Transverse colon (tissue), 4 donors: ENCODE results near the gene GFOD1. TPM values are rescaled to one million over a fixed set of nuclear protein-coding genes. Genes with fewer than 3 reads are reported as not detected.

Experiments used
- DNase-seq: peaks from one replicate; pipeline ENCODE4 v3.0.0-alpha.2; 2019
- H3K27ac ChIP-seq, 4 donors: fragments of 200-600 bp; sonication (generic); 2 replicates each; pipeline ENCODE4 v1.5.1; 2016 to 2018; ENCODE audit warnings: inconsistent platforms in 4 of 4
- H3K27me3 ChIP-seq: fragments of 200-600 bp; sonication (generic); 2 replicates; pipeline ENCODE4 v1.5.1; 2017; ENCODE audit warnings: inconsistent platforms
- H3K36me3 ChIP-seq, 4 donors: fragments of 200-600 bp; sonication (generic); 2 replicates each; pipeline ENCODE4 v1.5.1; 2017 to 2019; ENCODE audit warnings: inconsistent platforms in 4 of 4
- H3K4me1 ChIP-seq, 4 donors: fragments of 200-600 bp; sonication (generic); 2 replicates each; pipeline ENCODE4 v1.5.1; 2017 to 2020; ENCODE audit warnings: inconsistent platforms in 4 of 4
- H3K4me3 ChIP-seq, 4 donors: fragments of 200-600 bp; sonication (generic); 1 replicate in 1 of 4; 2 replicates in 3 of 4; pipeline versions ENCODE4 v1.5.1 to v1.6.1; 2017 to 2019; ENCODE audit warnings: inconsistent platforms in 4 of 4
- H3K9me3 ChIP-seq, 2 donors: fragments of 200-600 bp; sonication (generic); 2 replicates each; pipeline ENCODE4 v1.5.1; 2017 to 2019; ENCODE audit warnings: inconsistent platforms in 2 of 2
- CTCF ChIP-seq, 5 experiments: fragments of 200-600 bp in 3 of 5; fragments of 450-650 bp in 2 of 5; sonication (generic) in 3 of 5; IDR thresholded peaks; 1 replicate in 2 of 5; 2 replicates in 3 of 5; pipeline ENCODE4 v1.5.1; 2016 to 2017; ENCODE audit warnings: antibody characterized with exemption in 5 of 5, inconsistent platforms in 3 of 5, mild to moderate bottlenecking in 2 of 5, moderate library complexity in 1 of 5
- EP300 ChIP-seq: sonication (generic); formaldehyde crosslinking; IDR thresholded peaks from one replicate; pipeline ENCODE4 v1.6.1; 2017; ENCODE audit warnings: antibody characterized with exemption, low read depth
- POLR2A ChIP-seq: fragments of 450-650 bp; IDR thresholded peaks from one replicate; pipeline ENCODE4 v1.6.1; 2016; ENCODE audit warnings: antibody characterized with exemption, mild to moderate bottlenecking, moderate library complexity
- POLR2AphosphoS5 ChIP-seq, 3 donors: sonication (generic); formaldehyde crosslinking; IDR thresholded peaks; one replicate each; pipeline ENCODE4 v1.6.1; 2016; ENCODE audit warnings: antibody characterized with exemption in 3 of 3
- WGBS, 2 donors: methylation state at CpG; one replicate each; pipeline ENCODE4 v1.1.5; 2018; ENCODE audit warnings: low coverage in 1 of 2; 5-methylcytosine and 5-hydroxymethylcytosine counted together
- in situ Hi-C, 4 donors: fragments of 200-750 bp; cut with MboI; loops; one replicate each; pipeline versions ENCODE4 v1.15.0 to v1.15.1; 2017; ENCODE audit warnings: low sequenced_read_pairs in 3 of 4, low pct_ligation_motif_present in 1 of 4, low pct_unique_long_range_greater_than_20kb in 1 of 4
- intact Hi-C: fragments of 100-400 bp; cut with DNase I; formaldehyde crosslinking; loops from one replicate; pipeline ENCODE4 v1.15.1; 2023; ENCODE audit warnings: low total_unique reads
- total RNA-seq, 4 donors: library from RNA; depleted of rRNA; stranded (reverse); fragments of >200 nt; gene quantifications; one replicate each; pipeline ENCODE4 v1.1.0, GENCODE V29; 2016

The GFOD1 gene
- total RNA-seq, 4 donors from 2014 or later: 8.4 to 36.7 (median 19.9) TPM

GRCh38 chr6:13488896-13489237 is 1.5 kb upstream of the GFOD1 start:
- peak overlapping the region in 1 of 4 donors; percentile 97 for H3K27ac ChIP-seq
- DNase-seq: no peak

GRCh38 chr6:13488015-13488895 is 855 bp upstream of the GFOD1 start:
- peaks cover 3 to 33% (median 29%) of the 10 kb centered on the region in 4 donors for H3K4me1 ChIP-seq
- DNase-seq: peak; percentile 59
- H3K36me3 ChIP-seq: no peaks in the 10 kb centered on the region
- H3K27ac ChIP-seq: peak overlapping the region; percentile 87 to 97 (median 96)
- WGBS, 2 donors: 15 to 85% methylated on average over 4 to 57 of the region's 57 CpGs
- peak overlapping the region; percentile 42 to 95 (median 67) for H3K4me3 ChIP-seq
- H3K9me3 ChIP-seq: no peaks in the 10 kb centered on the region
- no peaks in the 10 kb centered on the region for H3K27me3 ChIP-seq
- intact Hi-C loops: loop anchor here (5.0 to 10.0 kb wide), 2 partner anchors 77 to 106 kb away; no protein-coding TSS in a partner anchor
- in situ Hi-C loops: no loop called here
- TF ChIP-seq EP300 (no peak), POLR2AphosphoS5 (IDR thresholded peaks at IDR 0.05) (peak in 1 of 3 donors; percentile 4)

More at GRCh38 chr6:13488896-13489237, 1.5 kb upstream of the GFOD1 start:
- Histone ChIP-seq H3K4me1 (peaks cover 3 to 33% (median 28%) of the 10 kb centered on the region in 4 donors), H3K4me3 (no peak overlapping the region), H3K27me3 (no peaks in the 10 kb centered on the region), H3K9me3 (no peaks in the 10 kb centered on the region), H3K36me3 (no peaks in the 10 kb centered on the region)
- in situ Hi-C loops (no loop called here), intact Hi-C loops (loop anchor here (5.0 to 10.0 kb wide), 2 partner anchors 76 to 107 kb away; no protein-coding TSS in a partner anchor)
- TF ChIP-seq CTCF (IDR thresholded peaks at IDR 0.05): no peak
- TF ChIP-seq POLR2AphosphoS5 (IDR thresholded peaks at IDR 0.05): no peak
- TF ChIP-seq EP300: no peak
- no peak for TF ChIP-seq POLR2A
- 83 to 100% methylated on average over 4 to 8 of the region's 8 CpGs for WGBS, 2 donors

GRCh38 chr6:13486679-13487121 is 700 bp downstream of the GFOD1 start:
- DNase-seq: peak; percentile 65
- WGBS, 2 donors: 0 to 1% methylated on average over 1 to 24 of the region's 39 CpGs
- Histone ChIP-seq H3K4me1 (peaks cover 3 to 33% (median 29%) of the 10 kb centered on the region in 4 donors), H3K27ac (peak overlapping the region; percentile 94 to 97 (median 97)), H3K36me3 (no peaks in the 10 kb centered on the region), H3K4me3 (peak overlapping the region; percentile 64 to 95 (median 76)), H3K27me3 (no peaks in the 10 kb centered on the region), H3K9me3 (no peaks in the 10 kb centered on the region)
- no peak for TF ChIP-seq CTCF (IDR thresholded peaks at IDR 0.05)
- no peak for TF ChIP-seq POLR2A
- no peak for TF ChIP-seq POLR2AphosphoS5 (IDR thresholded peaks at IDR 0.05)
- TF ChIP-seq EP300: no peak
- intact Hi-C loops: loop anchor here (1.0 to 10.0 kb wide), 3 partner anchors 62 to 104 kb away; no protein-coding TSS in a partner anchor
- in situ Hi-C loops: no loop called here

GRCh38 chr6:13485923-13486562 is 1.4 kb downstream of the GFOD1 start:
- Histone ChIP-seq H3K9me3 (no peaks in the 10 kb centered on the region), H3K4me1 (peaks cover 3 to 34% (median 32%) of the 10 kb centered on the region in 4 donors), H3K27ac (peak overlapping the region; percentile 94 to 97 (median 97)), H3K36me3 (no peaks in the 10 kb centered on the region), H3K27me3 (no peaks in the 10 kb centered on the region), H3K4me3 (peak overlapping the region; percentile 64 to 95 (median 76))
- WGBS, 2 donors: 0 to 3% methylated on average over 8 to 38 of the region's 38 CpGs
- no peak for TF ChIP-seq POLR2A
- no peak for TF ChIP-seq POLR2AphosphoS5 (IDR thresholded peaks at IDR 0.05)
- no peak for TF ChIP-seq CTCF (IDR thresholded peaks at IDR 0.05)
- TF ChIP-seq EP300: no peak
- in situ Hi-C loops (no loop called here), intact Hi-C loops (loop anchor here (5.0 to 10.0 kb wide), 2 partner anchors 79 to 104 kb away; no protein-coding TSS in a partner anchor)
- peak; percentile 33 for DNase-seq
